Measurements from ENCODE around the gene FALEC. TPM values are rescaled to one million over a fixed set of nuclear protein-coding genes. Genes with fewer than 3 reads are reported as not detected.

FALEC gene
- total and polyA plus RNA-seq, 2 donors from 2014 or later, result not detected

DNA sequence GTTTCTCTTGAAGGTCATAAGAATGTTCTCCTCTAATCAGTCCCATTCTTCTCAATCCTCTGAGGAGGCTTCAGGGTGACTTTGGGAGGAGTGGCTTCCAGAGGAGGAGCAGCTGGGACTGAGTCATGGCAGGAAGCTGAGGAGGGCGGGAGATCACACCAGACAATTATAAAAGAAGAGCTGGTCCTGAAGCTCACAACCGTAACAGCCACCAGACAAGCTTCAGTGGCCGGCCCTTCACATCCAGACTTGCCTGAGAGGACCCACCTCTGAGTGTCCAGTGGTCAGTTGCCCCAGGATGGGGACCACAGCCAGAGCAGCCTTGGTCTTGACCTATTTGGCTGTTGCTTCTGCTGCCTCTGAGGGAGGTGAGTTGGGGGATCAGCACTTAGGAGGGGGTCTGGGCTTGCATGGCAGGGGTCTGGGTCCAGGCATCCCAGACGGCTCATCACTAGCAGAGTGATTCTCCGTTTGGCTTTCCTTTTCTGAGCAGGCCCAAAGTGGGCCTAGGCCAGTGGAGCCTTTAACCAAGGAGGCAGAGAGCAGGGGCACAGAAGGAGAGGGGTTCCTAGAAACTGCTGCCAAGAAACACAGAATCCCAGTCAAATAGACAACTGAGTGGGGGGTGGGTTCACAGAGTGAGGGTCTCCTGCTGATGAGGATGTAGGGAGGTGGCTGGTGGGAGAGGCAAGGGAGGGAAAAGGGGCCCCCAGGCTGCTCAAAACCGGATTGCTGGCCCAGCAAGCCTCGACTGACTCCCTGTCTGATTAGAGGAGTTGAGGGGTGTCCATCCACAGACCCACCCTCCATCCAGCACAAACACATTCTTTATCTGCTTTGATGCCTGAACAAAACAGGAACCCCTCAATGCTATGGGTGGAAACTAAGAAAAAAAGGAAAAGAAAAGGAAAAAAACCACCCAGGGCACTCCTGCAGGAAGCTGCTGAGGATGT, 7.4 kb upstream of the FALEC start, which contains the start of gene ECM1:
Gene ECM1 (plus strand): TSS at position 198 of the 953 bp plus-strand sequence. CDS start 101 bp downstream, at position 299.
- H3K4me1 ChIP-seq (ENCODE audit: control insufficient read depth in 2 of 3, insufficient read depth in 2 of 3, low read depth in 1 of 3, low read length in 3 of 3), result peaks cover 0 to 2% (median 0%) of the 10 kb centered on the region in 3 donors
- FAIRE-seq, result no peak
- TF ChIP-seq, protein P1, sequence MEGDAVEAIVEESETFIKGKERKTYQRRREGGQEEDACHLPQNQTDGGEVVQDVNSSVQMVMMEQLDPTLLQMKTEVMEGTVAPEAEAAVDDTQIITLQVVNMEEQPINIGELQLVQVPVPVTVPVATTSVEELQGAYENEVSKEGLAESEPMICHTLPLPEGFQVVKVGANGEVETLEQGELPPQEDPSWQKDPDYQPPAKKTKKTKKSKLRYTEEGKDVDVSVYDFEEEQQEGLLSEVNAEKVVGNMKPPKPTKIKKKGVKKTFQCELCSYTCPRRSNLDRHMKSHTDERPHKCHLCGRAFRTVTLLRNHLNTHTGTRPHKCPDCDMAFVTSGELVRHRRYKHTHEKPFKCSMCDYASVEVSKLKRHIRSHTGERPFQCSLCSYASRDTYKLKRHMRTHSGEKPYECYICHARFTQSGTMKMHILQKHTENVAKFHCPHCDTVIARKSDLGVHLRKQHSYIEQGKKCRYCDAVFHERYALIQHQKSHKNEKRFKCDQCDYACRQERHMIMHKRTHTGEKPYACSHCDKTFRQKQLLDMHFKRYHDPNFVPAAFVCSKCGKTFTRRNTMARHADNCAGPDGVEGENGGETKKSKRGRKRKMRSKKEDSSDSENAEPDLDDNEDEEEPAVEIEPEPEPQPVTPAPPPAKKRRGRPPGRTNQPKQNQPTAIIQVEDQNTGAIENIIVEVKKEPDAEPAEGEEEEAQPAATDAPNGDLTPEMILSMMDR (IDR thresholded peaks at IDR 0.05; ENCODE audit: borderline replicate concordance, extremely low read depth, insufficient read depth), result no peak
- peak within 1 kb of the TSS in 1 of 3 donors; percentile 33 for H3K4me3 ChIP-seq (ENCODE audit: low read length in 3 of 3)
- intact Hi-C loops (cut with DNase I), result no loop called here
- no peaks in the 10 kb centered on the region for H3K27me3 ChIP-seq (ENCODE audit: control insufficient read depth, insufficient read depth, low read length)
- H3K9me3 ChIP-seq (ENCODE audit: control insufficient read depth in 2 of 3, insufficient read depth in 1 of 3, low read length in 3 of 3), result no peaks in the 10 kb centered on the region
- peaks cover 2 to 19% (median 15%) of the 10 kb centered on the region in 3 donors for H3K36me3 ChIP-seq (ENCODE audit: control insufficient read depth in 2 of 3, insufficient read depth in 3 of 3, low read length in 3 of 3)
- DNase-seq, result peak in 2 of 5 donors; percentile 55 to 80
- H3K9ac ChIP-seq (ENCODE audit: low read length in 3 of 3), result no peak within 1 kb of the TSS
- H3K27ac ChIP-seq (ENCODE audit: low read depth in 2 of 2, low read length in 2 of 2), result peak within 1 kb of the TSS; percentile 26 to 29

GRCh38 chr1:150508982-150509381, 6.6 kb upstream of the FALEC start:
- DNase-seq (no peak), FAIRE-seq (no peak)
- intact Hi-C loops (cut with DNase I), result no loop called here
- Histone ChIP-seq H3K27me3 (ENCODE audit: control insufficient read depth, insufficient read depth, low read length) (no peaks in the 10 kb centered on the region), H3K27ac (ENCODE audit: low read depth in 2 of 2, low read length in 2 of 2) (no peak overlapping the region), H3K4me3 (ENCODE audit: low read length in 3 of 3) (peak overlapping the region in 1 of 3 donors; percentile 33), H3K4me1 (ENCODE audit: control insufficient read depth in 2 of 3, insufficient read depth in 2 of 3, low read depth in 1 of 3, low read length in 3 of 3) (peaks cover 0 to 2% (median 0%) of the 10 kb centered on the region in 3 donors), H3K9me3 (ENCODE audit: control insufficient read depth in 2 of 3, insufficient read depth in 1 of 3, low read length in 3 of 3) (no peaks in the 10 kb centered on the region), H3K36me3 (ENCODE audit: control insufficient read depth in 2 of 3, insufficient read depth in 3 of 3, low read length in 3 of 3) (peaks cover 2 to 17% (median 13%) of the 10 kb centered on the region in 3 donors), H3K9ac (ENCODE audit: low read length in 3 of 3) (no peak overlapping the region)
- TF ChIP-seq, protein P1 (IDR thresholded peaks at IDR 0.05; ENCODE audit: borderline replicate concordance, extremely low read depth, insufficient read depth), result no peak

DNA sequence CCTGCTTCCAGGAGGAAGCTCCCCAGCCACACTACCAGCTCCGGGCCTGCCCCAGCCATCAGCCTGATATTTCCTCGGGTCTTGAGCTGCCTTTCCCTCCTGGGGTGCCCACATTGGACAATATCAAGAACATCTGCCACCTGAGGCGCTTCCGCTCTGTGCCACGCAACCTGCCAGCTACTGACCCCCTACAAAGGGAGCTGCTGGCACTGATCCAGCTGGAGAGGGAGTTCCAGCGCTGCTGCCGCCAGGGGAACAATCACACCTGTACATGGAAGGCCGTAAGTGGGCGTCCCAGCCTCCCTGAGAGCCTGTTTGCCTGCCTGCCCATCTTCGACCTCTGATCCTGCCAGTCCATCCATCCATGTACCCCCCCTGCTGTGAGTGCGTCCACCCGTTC, 4.0 kb upstream of the FALEC start:
- DNase-seq (peak in 2 of 5 donors; percentile 50 to 63), FAIRE-seq (no peak)
- TF ChIP-seq, protein P1 (IDR thresholded peaks at IDR 0.05; ENCODE audit: borderline replicate concordance, extremely low read depth, insufficient read depth), result no peak

More for the DNA sequence above, 4.0 kb upstream of the FALEC start:
- intact Hi-C loops (cut with DNase I), result no loop called here
- Histone ChIP-seq H3K36me3 (ENCODE audit: control insufficient read depth in 2 of 3, insufficient read depth in 3 of 3, low read length in 3 of 3) (peaks cover 0 to 5% (median 4%) of the 10 kb centered on the region in 3 donors), H3K27me3 (ENCODE audit: control insufficient read depth, insufficient read depth, low read length) (no peaks in the 10 kb centered on the region), H3K4me3 (ENCODE audit: low read length in 3 of 3) (no peak overlapping the region), H3K9me3 (ENCODE audit: control insufficient read depth in 2 of 3, insufficient read depth in 1 of 3, low read length in 3 of 3) (no peaks in the 10 kb centered on the region), H3K9ac (ENCODE audit: low read length in 3 of 3) (no peak overlapping the region), H3K27ac (ENCODE audit: low read depth in 2 of 2, low read length in 2 of 2) (no peak overlapping the region), H3K4me1 (ENCODE audit: control insufficient read depth in 2 of 3, insufficient read depth in 2 of 3, low read depth in 1 of 3, low read length in 3 of 3) (peaks cover 2 to 4% (median 3%) of the 10 kb centered on the region in 3 donors)

Data from kidney (tissue), 14 donors.